ENCODE results near the gene CCDC178. TPM values are rescaled to one million over a fixed set of nuclear protein-coding genes. Genes with fewer than 3 reads are reported as not detected.
A peak's percentile ranks its signal among the peaks of the same experiment; 100 is the strongest.

CCDC178 gene
- total and polyA plus RNA-seq, 9 donors: 0.43 to 0.84 (median 0.54) TPM

DNA sequence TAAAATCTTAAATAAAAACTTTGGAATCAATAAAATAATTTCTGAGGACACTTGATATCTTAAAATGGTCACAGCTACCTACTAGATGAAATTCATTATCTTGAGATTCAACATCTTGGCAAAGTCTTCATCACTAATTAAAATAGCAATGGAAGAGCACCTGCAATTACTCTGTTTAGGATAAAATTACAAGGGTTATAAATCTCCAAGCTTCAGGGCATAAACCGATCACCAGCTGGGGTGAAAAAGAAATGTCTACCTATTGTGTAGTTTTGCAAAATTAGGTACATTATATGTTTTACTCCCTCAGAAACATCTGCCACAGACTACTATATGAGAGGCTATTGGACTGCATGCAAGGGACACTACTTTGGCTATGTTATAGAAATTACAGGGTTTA is 327.1 kb downstream of the CCDC178 start:
- H3K4me1 ChIP-seq (ENCODE audit: control insufficient read depth, insufficient read depth, low read length): no peaks in the 10 kb centered on the region
- H3K9me3 ChIP-seq (replicated peaks; ENCODE audit: control insufficient read depth, low read depth, low read length): peaks cover 3% of the 10 kb centered on the region
- no CpG with 5 or more reads among the region's 1 CpG for WGBS (ENCODE audit: insufficient coverage)
- no peak for DNase-seq
- H3K27me3 ChIP-seq (ENCODE audit: control insufficient read depth, insufficient read depth, low read length): no peaks in the 10 kb centered on the region
- no peaks in the 10 kb centered on the region for H3K36me3 ChIP-seq (ENCODE audit: control insufficient read depth, insufficient read depth, low read length)
- no peak overlapping the region for H3K27ac ChIP-seq (ENCODE audit: low read length)
- H3K4me3 ChIP-seq (ENCODE audit: low read length): no peak overlapping the region

DNA sequence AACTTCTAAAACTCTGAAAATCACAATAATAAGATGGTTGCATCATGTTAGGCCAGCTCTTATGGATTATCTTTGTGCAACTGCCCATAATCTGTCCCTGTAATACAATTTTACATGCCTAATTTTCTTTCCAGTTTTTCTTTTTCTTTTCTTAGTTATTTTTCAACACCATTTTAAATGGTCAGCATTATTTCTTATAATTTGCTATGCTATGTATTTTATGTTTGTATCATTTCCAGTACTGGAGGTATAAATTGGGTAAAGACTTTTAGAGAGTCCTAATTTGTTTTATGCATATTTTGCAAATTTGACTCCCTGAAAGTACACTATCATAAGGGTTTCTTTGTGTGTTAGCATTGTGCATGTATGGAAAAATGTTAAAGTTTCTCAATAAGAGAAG is 333.0 kb downstream of the CCDC178 start:
- no peak overlapping the region for H3K27ac ChIP-seq (ENCODE audit: low read length)
- no peak for DNase-seq
- H3K27me3 ChIP-seq (ENCODE audit: control insufficient read depth, insufficient read depth, low read length): no peaks in the 10 kb centered on the region
- H3K4me3 ChIP-seq (ENCODE audit: low read length): no peak overlapping the region
- H3K9me3 ChIP-seq (replicated peaks; ENCODE audit: control insufficient read depth, low read depth, low read length): no peaks in the 10 kb centered on the region
- H3K4me1 ChIP-seq (ENCODE audit: control insufficient read depth, insufficient read depth, low read length): no peaks in the 10 kb centered on the region
- no peaks in the 10 kb centered on the region for H3K36me3 ChIP-seq (ENCODE audit: control insufficient read depth, insufficient read depth, low read length)

DNA sequence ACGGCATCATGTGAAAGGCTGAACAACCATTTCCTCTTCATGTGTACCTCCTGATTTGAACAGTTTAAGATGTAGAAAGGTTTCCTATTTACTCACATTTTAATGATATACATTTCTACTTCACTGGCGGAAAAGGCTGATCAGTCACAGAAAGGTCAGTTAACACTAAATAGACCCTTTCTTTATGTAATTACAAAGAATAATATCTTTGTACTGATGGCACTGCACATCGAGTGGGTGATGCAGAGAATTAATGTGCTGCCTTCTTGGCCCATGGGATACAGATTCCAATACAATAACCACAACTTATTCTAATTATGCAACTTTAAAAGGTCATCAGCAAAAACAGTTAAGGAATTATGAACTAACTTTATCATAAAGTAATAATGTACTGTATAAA is 339.2 kb downstream of the CCDC178 start:
- no peaks in the 10 kb centered on the region for H3K9me3 ChIP-seq (replicated peaks; ENCODE audit: control insufficient read depth, low read depth, low read length)
- no peaks in the 10 kb centered on the region for H3K36me3 ChIP-seq (ENCODE audit: control insufficient read depth, insufficient read depth, low read length)
- H3K27ac ChIP-seq (ENCODE audit: low read length): no peak overlapping the region
- WGBS (ENCODE audit: insufficient coverage): no CpG with 5 or more reads among the region's 3 CpGs
- no peaks in the 10 kb centered on the region for H3K27me3 ChIP-seq (ENCODE audit: control insufficient read depth, insufficient read depth, low read length)
- H3K4me3 ChIP-seq (ENCODE audit: low read length): no peak overlapping the region
- no peaks in the 10 kb centered on the region for H3K4me1 ChIP-seq (ENCODE audit: control insufficient read depth, insufficient read depth, low read length)
- DNase-seq: no peak

GRCh38 chr18:33099626-33100025 is 340.9 kb downstream of the CCDC178 start:
- H3K27ac ChIP-seq (ENCODE audit: low read length): no peak overlapping the region
- H3K36me3 ChIP-seq (ENCODE audit: control insufficient read depth, insufficient read depth, low read length): no peaks in the 10 kb centered on the region
- no peaks in the 10 kb centered on the region for H3K27me3 ChIP-seq (ENCODE audit: control insufficient read depth, insufficient read depth, low read length)
- H3K4me3 ChIP-seq (ENCODE audit: low read length): no peak overlapping the region
- no peak for DNase-seq
- no peaks in the 10 kb centered on the region for H3K4me1 ChIP-seq (ENCODE audit: control insufficient read depth, insufficient read depth, low read length)
- no CpG with 5 or more reads among the region's 3 CpGs for WGBS (ENCODE audit: insufficient coverage)
- H3K9me3 ChIP-seq (replicated peaks; ENCODE audit: control insufficient read depth, low read depth, low read length): no peaks in the 10 kb centered on the region

- H3K4me3 ChIP-seq (ENCODE audit: low read length): no peak overlapping the region
- no peak for DNase-seq
- H3K27me3 ChIP-seq (ENCODE audit: control insufficient read depth, insufficient read depth, low read length): no peaks in the 10 kb centered on the region
- WGBS (ENCODE audit: insufficient coverage): no CpG with 5 or more reads among the region's 3 CpGs
- no peaks in the 10 kb centered on the region for H3K36me3 ChIP-seq (ENCODE audit: control insufficient read depth, insufficient read depth, low read length)
- H3K4me1 ChIP-seq (ENCODE audit: control insufficient read depth, insufficient read depth, low read length): no peaks in the 10 kb centered on the region
- no peaks in the 10 kb centered on the region for H3K9me3 ChIP-seq (replicated peaks; ENCODE audit: control insufficient read depth, low read depth, low read length)
- H3K27ac ChIP-seq (ENCODE audit: low read length): no peak overlapping the region
Measured at GRCh38 chr18:33097126-33097525, 343.4 kb downstream of the CCDC178 start.

GRCh38 chr18:33090461-33090860 is 350.1 kb downstream of the CCDC178 start:
- Histone ChIP-seq H3K4me1 (ENCODE audit: control insufficient read depth, insufficient read depth, low read length) (no peaks in the 10 kb centered on the region), H3K9me3 (replicated peaks; ENCODE audit: control insufficient read depth, low read depth, low read length) (no peaks in the 10 kb centered on the region), H3K27me3 (ENCODE audit: control insufficient read depth, insufficient read depth, low read length) (no peaks in the 10 kb centered on the region), H3K36me3 (ENCODE audit: control insufficient read depth, insufficient read depth, low read length) (no peaks in the 10 kb centered on the region), H3K4me3 (ENCODE audit: low read length) (no peak overlapping the region), H3K27ac (ENCODE audit: low read length) (no peak overlapping the region)
- WGBS (ENCODE audit: insufficient coverage): 40% methylated on average over 1 of the region's 4 CpGs
- DNase-seq: no peak

DNA sequence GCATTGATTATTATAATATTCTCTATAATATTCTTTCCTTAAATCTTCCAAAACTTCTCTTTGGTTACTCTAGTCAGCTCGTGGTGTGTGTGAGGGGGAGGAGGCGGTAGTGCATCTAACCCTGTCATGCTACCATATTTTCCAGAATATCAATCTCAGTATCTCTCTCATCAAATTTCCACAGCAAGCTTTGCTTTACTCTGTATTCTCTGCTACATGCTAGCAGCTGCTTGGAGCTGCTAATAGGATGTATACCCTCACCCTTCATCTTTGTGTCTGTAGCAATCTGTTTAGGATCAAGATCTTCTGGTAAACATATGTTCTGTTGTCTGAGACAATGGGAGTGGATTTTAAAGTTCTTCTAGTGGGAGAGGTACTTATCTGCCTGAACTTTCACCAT is 363.9 kb downstream of the CCDC178 start:
- H3K4me3 ChIP-seq (ENCODE audit: low read length): no peak overlapping the region
- no peaks in the 10 kb centered on the region for H3K4me1 ChIP-seq (ENCODE audit: control insufficient read depth, insufficient read depth, low read length)
- DNase-seq: no peak
- no peaks in the 10 kb centered on the region for H3K36me3 ChIP-seq (ENCODE audit: control insufficient read depth, insufficient read depth, low read length)
- no peaks in the 10 kb centered on the region for H3K27me3 ChIP-seq (ENCODE audit: control insufficient read depth, insufficient read depth, low read length)
- H3K27ac ChIP-seq (ENCODE audit: low read length): no peak overlapping the region
- no peaks in the 10 kb centered on the region for H3K9me3 ChIP-seq (replicated peaks; ENCODE audit: control insufficient read depth, low read depth, low read length)
- no CpG with 5 or more reads among the region's 2 CpGs for WGBS (ENCODE audit: insufficient coverage)

DNA sequence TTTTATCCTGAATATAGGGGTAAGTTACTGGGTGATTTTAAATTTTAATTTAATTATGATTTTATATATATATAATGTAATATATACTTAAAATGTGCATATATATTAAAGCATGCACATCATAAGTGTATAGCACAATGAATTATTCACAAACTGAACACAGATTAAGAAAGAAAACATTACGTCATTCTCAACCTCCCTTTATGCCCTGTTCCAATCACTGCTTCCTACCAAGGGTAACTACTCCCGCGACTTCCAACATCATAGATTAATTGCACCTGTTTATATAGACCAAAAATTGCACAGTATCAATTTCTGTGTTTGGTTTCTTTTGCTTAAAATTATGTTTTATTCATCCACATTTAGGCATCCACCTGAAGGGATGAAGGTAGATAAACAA is 366.4 kb downstream of the CCDC178 start:
- Histone ChIP-seq H3K4me3 (ENCODE audit: low read length) (no peak overlapping the region), H3K4me1 (ENCODE audit: control insufficient read depth, insufficient read depth, low read length) (no peaks in the 10 kb centered on the region), H3K27me3 (ENCODE audit: control insufficient read depth, insufficient read depth, low read length) (no peaks in the 10 kb centered on the region), H3K27ac (ENCODE audit: low read length) (no peak overlapping the region), H3K9me3 (replicated peaks; ENCODE audit: control insufficient read depth, low read depth, low read length) (no peaks in the 10 kb centered on the region), H3K36me3 (ENCODE audit: control insufficient read depth, insufficient read depth, low read length) (no peaks in the 10 kb centered on the region)
- no peak for DNase-seq
- WGBS (ENCODE audit: insufficient coverage): no CpG with 5 or more reads among the region's 3 CpGs

DNA sequence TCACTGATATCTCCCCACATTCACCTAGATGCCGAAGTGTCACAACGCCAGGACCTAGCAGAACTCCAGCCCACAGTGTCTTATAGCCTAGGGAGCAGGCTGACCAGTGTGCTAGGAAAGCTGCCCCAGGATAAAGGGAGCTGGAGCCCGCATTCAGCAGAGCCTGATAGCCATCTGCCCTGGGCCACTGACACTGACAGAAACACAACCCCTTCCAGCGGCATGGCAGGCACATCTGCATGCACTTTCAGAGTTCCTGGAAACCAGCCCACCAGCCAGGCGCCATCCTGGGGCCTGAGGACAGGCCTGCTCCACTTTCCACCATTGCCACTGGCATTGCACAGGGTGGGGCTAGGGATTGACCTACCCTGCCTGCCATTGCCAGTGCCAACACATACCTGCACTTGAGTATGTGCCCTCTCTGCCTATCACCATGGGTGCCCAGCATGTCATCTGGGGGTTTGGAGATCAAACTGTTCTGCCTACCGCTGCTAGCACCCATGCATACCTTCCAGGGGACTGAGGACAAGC is 377.6 kb downstream of the CCDC178 start:
- H3K27ac ChIP-seq (ENCODE audit: low read length): no peak overlapping the region
- H3K9me3 ChIP-seq (replicated peaks; ENCODE audit: control insufficient read depth, low read depth, low read length): no peaks in the 10 kb centered on the region
- no peak overlapping the region for H3K4me3 ChIP-seq (ENCODE audit: low read length)
- DNase-seq: no peak
- H3K27me3 ChIP-seq (ENCODE audit: control insufficient read depth, insufficient read depth, low read length): no peaks in the 10 kb centered on the region
- H3K36me3 ChIP-seq (ENCODE audit: control insufficient read depth, insufficient read depth, low read length): no peaks in the 10 kb centered on the region
- 93% methylated on average over 5 of the region's 6 CpGs for WGBS (ENCODE audit: insufficient coverage)
- no peaks in the 10 kb centered on the region for H3K4me1 ChIP-seq (ENCODE audit: control insufficient read depth, insufficient read depth, low read length)

GRCh38 chr18:33052886-33053285 is 387.6 kb downstream of the CCDC178 start:
- no CpG with 5 or more reads among the region's 2 CpGs for WGBS (ENCODE audit: insufficient coverage)

GRCh38 chr18:33051407-33051806 is 389.1 kb downstream of the CCDC178 start:
- Histone ChIP-seq H3K36me3 (ENCODE audit: control insufficient read depth, insufficient read depth, low read length) (no peaks in the 10 kb centered on the region), H3K27ac (ENCODE audit: low read length) (no peak overlapping the region), H3K4me3 (ENCODE audit: low read length) (no peak overlapping the region), H3K27me3 (ENCODE audit: control insufficient read depth, insufficient read depth, low read length) (no peaks in the 10 kb centered on the region), H3K4me1 (ENCODE audit: control insufficient read depth, insufficient read depth, low read length) (no peaks in the 10 kb centered on the region), H3K9me3 (replicated peaks; ENCODE audit: control insufficient read depth, low read depth, low read length) (no peaks in the 10 kb centered on the region)
- WGBS (ENCODE audit: insufficient coverage): 100% methylated on average over 1 of the region's 5 CpGs
- DNase-seq: peak; percentile 10

More at GRCh38 chr18:33052886-33053285, 387.6 kb downstream of the CCDC178 start:
- no peaks in the 10 kb centered on the region for H3K9me3 ChIP-seq (replicated peaks; ENCODE audit: control insufficient read depth, low read depth, low read length)
- no peak overlapping the region for H3K4me3 ChIP-seq (ENCODE audit: low read length)
- no peaks in the 10 kb centered on the region for H3K36me3 ChIP-seq (ENCODE audit: control insufficient read depth, insufficient read depth, low read length)
- DNase-seq: no peak
- H3K4me1 ChIP-seq (ENCODE audit: control insufficient read depth, insufficient read depth, low read length): no peaks in the 10 kb centered on the region
- no peak overlapping the region for H3K27ac ChIP-seq (ENCODE audit: low read length)
- no peaks in the 10 kb centered on the region for H3K27me3 ChIP-seq (ENCODE audit: control insufficient read depth, insufficient read depth, low read length)
